ENCODE data around the gene DIO3.

The DIO3 gene

GRCh38 chr14:101582294-101582693, 21.0 kb downstream of the DIO3 start:
- Histone ChIP-seq H3K4me1 (ENCODE audit: control insufficient read depth, low read depth, low read length) (no peaks in the 10 kb centered on the region), H3K4ac (ENCODE audit: low read depth, low read length) (no peak overlapping the region), H4K5ac (ENCODE audit: low read length) (no peak overlapping the region), H3K4me3 (ENCODE audit: low read length) (no peak overlapping the region), H2BK120ac (ENCODE audit: low read depth, low read length) (no peak overlapping the region), H2AK5ac (ENCODE audit: low read length) (no peak overlapping the region), H3K9ac (ENCODE audit: low read length) (no peak overlapping the region), H3K56ac (ENCODE audit: low read length) (no peak overlapping the region), H3K27me3 (ENCODE audit: insufficient read depth, low read length, poor library complexity) (no peaks in the 10 kb centered on the region), H3K4me2 (ENCODE audit: low read length) (no peak overlapping the region), H3K18ac (ENCODE audit: low read length) (no peak overlapping the region), H3K79me1 (ENCODE audit: low read length) (no peaks in the 10 kb centered on the region), H3K23ac (ENCODE audit: low read length) (no peak overlapping the region), H3K79me2 (ENCODE audit: control insufficient read depth, insufficient read depth, low read length) (no peaks in the 10 kb centered on the region), H2BK15ac (replicated peaks; ENCODE audit: low read depth) (no peak overlapping the region), H3K36me3 (ENCODE audit: control insufficient read depth, insufficient read depth, low read length) (no peaks in the 10 kb centered on the region), H4K8ac (ENCODE audit: low read depth, low read length) (no peak overlapping the region), H2BK5ac (ENCODE audit: low read length) (no peak overlapping the region), H3K27ac (ENCODE audit: low read depth, low read length) (no peak overlapping the region)
- WGBS (ENCODE audit: extremely low coverage, insufficient coverage, low lambda C conversion rate), result no CpG with 5 or more reads among the region's 5 CpGs
- no peak for DNase-seq

GRCh38 chr14:101583006-101583714, 21.9 kb downstream of the DIO3 start:
- no CpG with 5 or more reads among the region's 18 CpGs for WGBS (ENCODE audit: extremely low coverage, insufficient coverage, low lambda C conversion rate)
- Histone ChIP-seq H3K4me2 (ENCODE audit: low read length) (no peak overlapping the region), H3K23ac (ENCODE audit: low read length) (no peak overlapping the region), H3K79me1 (ENCODE audit: low read length) (no peaks in the 10 kb centered on the region), H3K27me3 (ENCODE audit: insufficient read depth, low read length, poor library complexity) (no peaks in the 10 kb centered on the region), H2BK120ac (ENCODE audit: low read depth, low read length) (no peak overlapping the region), H3K36me3 (ENCODE audit: control insufficient read depth, insufficient read depth, low read length) (no peaks in the 10 kb centered on the region), H4K8ac (ENCODE audit: low read depth, low read length) (no peak overlapping the region), H3K56ac (ENCODE audit: low read length) (no peak overlapping the region), H3K27ac (ENCODE audit: low read depth, low read length) (no peak overlapping the region), H4K5ac (ENCODE audit: low read length) (no peak overlapping the region), H3K9ac (ENCODE audit: low read length) (no peak overlapping the region), H3K4me3 (ENCODE audit: low read length) (no peak overlapping the region), H3K79me2 (ENCODE audit: control insufficient read depth, insufficient read depth, low read length) (no peaks in the 10 kb centered on the region), H2BK5ac (ENCODE audit: low read length) (no peak overlapping the region), H2AK5ac (ENCODE audit: low read length) (no peak overlapping the region), H3K18ac (ENCODE audit: low read length) (no peak overlapping the region), H2BK15ac (replicated peaks; ENCODE audit: low read depth) (no peak overlapping the region), H3K4me1 (ENCODE audit: control insufficient read depth, low read depth, low read length) (no peaks in the 10 kb centered on the region), H3K4ac (ENCODE audit: low read depth, low read length) (no peak overlapping the region)
- DNase-seq, result no peak

GRCh38 chr14:101583715-101584054, 22.4 kb downstream of the DIO3 start:
- Histone ChIP-seq H3K36me3 (ENCODE audit: control insufficient read depth, insufficient read depth, low read length) (no peaks in the 10 kb centered on the region), H3K27ac (ENCODE audit: low read depth, low read length) (no peak overlapping the region), H3K79me2 (ENCODE audit: control insufficient read depth, insufficient read depth, low read length) (no peaks in the 10 kb centered on the region), H3K23ac (ENCODE audit: low read length) (no peak overlapping the region), H3K4me3 (ENCODE audit: low read length) (no peak overlapping the region), H4K5ac (ENCODE audit: low read length) (no peak overlapping the region), H3K56ac (ENCODE audit: low read length) (no peak overlapping the region), H2BK120ac (ENCODE audit: low read depth, low read length) (no peak overlapping the region), H3K4ac (ENCODE audit: low read depth, low read length) (no peak overlapping the region), H2AK5ac (ENCODE audit: low read length) (no peak overlapping the region), H2BK5ac (ENCODE audit: low read length) (no peak overlapping the region), H4K8ac (ENCODE audit: low read depth, low read length) (no peak overlapping the region), H3K18ac (ENCODE audit: low read length) (no peak overlapping the region), H2BK15ac (replicated peaks; ENCODE audit: low read depth) (no peak overlapping the region), H3K9ac (ENCODE audit: low read length) (no peak overlapping the region), H3K27me3 (ENCODE audit: insufficient read depth, low read length, poor library complexity) (no peaks in the 10 kb centered on the region), H3K4me2 (ENCODE audit: low read length) (no peak overlapping the region), H3K79me1 (ENCODE audit: low read length) (no peaks in the 10 kb centered on the region), H3K4me1 (ENCODE audit: control insufficient read depth, low read depth, low read length) (no peaks in the 10 kb centered on the region)
- no CpG with 5 or more reads among the region's 7 CpGs for WGBS (ENCODE audit: extremely low coverage, insufficient coverage, low lambda C conversion rate)
- no peak for DNase-seq

GRCh38 chr14:101584055-101584859, 23.0 kb downstream of the DIO3 start:
- Histone ChIP-seq H4K5ac (ENCODE audit: low read length) (no peak overlapping the region), H3K9ac (ENCODE audit: low read length) (no peak overlapping the region), H3K36me3 (ENCODE audit: control insufficient read depth, insufficient read depth, low read length) (no peaks in the 10 kb centered on the region), H3K4ac (ENCODE audit: low read depth, low read length) (no peak overlapping the region), H3K4me2 (ENCODE audit: low read length) (no peak overlapping the region), H3K27ac (ENCODE audit: low read depth, low read length) (no peak overlapping the region), H3K79me1 (ENCODE audit: low read length) (no peaks in the 10 kb centered on the region), H2AK5ac (ENCODE audit: low read length) (no peak overlapping the region), H4K8ac (ENCODE audit: low read depth, low read length) (no peak overlapping the region), H3K56ac (ENCODE audit: low read length) (no peak overlapping the region), H2BK120ac (ENCODE audit: low read depth, low read length) (no peak overlapping the region), H3K27me3 (ENCODE audit: insufficient read depth, low read length, poor library complexity) (no peaks in the 10 kb centered on the region), H3K79me2 (ENCODE audit: control insufficient read depth, insufficient read depth, low read length) (no peaks in the 10 kb centered on the region), H3K4me1 (ENCODE audit: control insufficient read depth, low read depth, low read length) (no peaks in the 10 kb centered on the region), H3K23ac (ENCODE audit: low read length) (no peak overlapping the region), H2BK5ac (ENCODE audit: low read length) (no peak overlapping the region), H2BK15ac (replicated peaks; ENCODE audit: low read depth) (no peak overlapping the region), H3K18ac (ENCODE audit: low read length) (no peak overlapping the region), H3K4me3 (ENCODE audit: low read length) (no peak overlapping the region)
- DNase-seq, result no peak
- no CpG with 5 or more reads among the region's 54 CpGs for WGBS (ENCODE audit: extremely low coverage, insufficient coverage, low lambda C conversion rate)

GRCh38 chr14:101585211-101585610, 23.9 kb downstream of the DIO3 start:
- no peak overlapping the region for H3K4me3 ChIP-seq (ENCODE audit: low read length)
- no peak overlapping the region for H4K5ac ChIP-seq (ENCODE audit: low read length)
- no peak overlapping the region for H3K23ac ChIP-seq (ENCODE audit: low read length)
- no peak overlapping the region for H3K18ac ChIP-seq (ENCODE audit: low read length)
- H3K79me2 ChIP-seq (ENCODE audit: control insufficient read depth, insufficient read depth, low read length), result no peaks in the 10 kb centered on the region
- H3K79me1 ChIP-seq (ENCODE audit: low read length), result no peaks in the 10 kb centered on the region
- H3K56ac ChIP-seq (ENCODE audit: low read length), result no peak overlapping the region
- no peak overlapping the region for H2BK120ac ChIP-seq (ENCODE audit: low read depth, low read length)
- no peaks in the 10 kb centered on the region for H3K4me1 ChIP-seq (ENCODE audit: control insufficient read depth, low read depth, low read length)
- DNase-seq, result no peak
- H3K4me2 ChIP-seq (ENCODE audit: low read length), result no peak overlapping the region
- H2BK5ac ChIP-seq (ENCODE audit: low read length), result no peak overlapping the region
- H4K8ac ChIP-seq (ENCODE audit: low read depth, low read length), result no peak overlapping the region
- no CpG with 5 or more reads among the region's 6 CpGs for WGBS (ENCODE audit: extremely low coverage, insufficient coverage, low lambda C conversion rate)
- H2BK15ac ChIP-seq (replicated peaks; ENCODE audit: low read depth), result no peak overlapping the region
- H3K36me3 ChIP-seq (ENCODE audit: control insufficient read depth, insufficient read depth, low read length), result no peaks in the 10 kb centered on the region
- no peak overlapping the region for H3K4ac ChIP-seq (ENCODE audit: low read depth, low read length)
- H3K27ac ChIP-seq (ENCODE audit: low read depth, low read length), result no peak overlapping the region
- H3K9ac ChIP-seq (ENCODE audit: low read length), result no peak overlapping the region
- no peaks in the 10 kb centered on the region for H3K27me3 ChIP-seq (ENCODE audit: insufficient read depth, low read length, poor library complexity)
- no peak overlapping the region for H2AK5ac ChIP-seq (ENCODE audit: low read length)

All from mesendoderm (in vitro differentiated cells).